Keratinocyte (primary cell): ENCODE data around the gene DISC1. TPM values are rescaled to one million over a fixed set of nuclear protein-coding genes. Genes with fewer than 3 reads are reported as not detected.

Source experiments
- DNase-seq: peaks from one replicate; pipeline ENCODE4 v3.0.0-alpha.2; 2011; ENCODE audit warnings: low read depth, missing footprints, low spot score
- FAIRE-seq: peaks from 2 replicates; lab custom pipeline; 2011; peaks lifted over from hg19 to GRCh38; lab: Jason Lieb, UNC
- H2AFZ ChIP-seq: 2 replicates; pipeline ENCODE4 v1.6.0; 2012; ENCODE audit warnings: low read length, control low read depth, inconsistent platforms; ENCODE audit not compliant: control insufficient read depth
- H3K27ac ChIP-seq: 2 replicates; pipeline ENCODE4 v1.5.1; 2011; ENCODE audit warnings: low read length; ENCODE audit not compliant: control insufficient read depth, insufficient read depth
- H3K27me3 ChIP-seq: 3 replicates; pipeline ENCODE4 v1.6.0; 2011; ENCODE audit warnings: low read length; ENCODE audit not compliant: control insufficient read depth, insufficient read depth; ENCODE audit errors: extremely low read depth
- H3K36me3 ChIP-seq, 2 experiments: 2 replicates in 1 of 2; 3 replicates in 1 of 2; pipeline ENCODE4 v1.5.1; 2011; ENCODE audit warnings: low read length in 2 of 2, mild to moderate bottlenecking in 1 of 2; ENCODE audit not compliant: control insufficient read depth in 2 of 2, insufficient read depth in 2 of 2; ENCODE audit errors: extremely low read depth in 1 of 2
- H3K4me1 ChIP-seq: 3 replicates; pipeline ENCODE4 v1.5.1; 2011; ENCODE audit warnings: low read length; ENCODE audit not compliant: control insufficient read depth, insufficient read depth; ENCODE audit errors: extremely low read depth
- H3K4me2 ChIP-seq: 3 replicates; pipeline ENCODE4 v1.6.0; 2011; ENCODE audit warnings: low read depth, low read length; ENCODE audit not compliant: control insufficient read depth, insufficient read depth; ENCODE audit errors: extremely low read depth
- H3K4me3 ChIP-seq, 3 experiments: fragments of 200-600 bp in 1 of 3; sonication (generic) in 1 of 3; 2 replicates in 2 of 3; 3 replicates in 1 of 3; pipeline ENCODE4 v1.5.1; 2011 to 2016; ENCODE audit warnings: low read length in 3 of 3, mild to moderate bottlenecking in 3 of 3, control low read depth in 2 of 3, inconsistent platforms in 1 of 3, low read depth in 1 of 3, mixed read lengths in 1 of 3, mixed run types in 1 of 3, moderate library complexity in 1 of 3; ENCODE audit not compliant: control insufficient read depth in 2 of 3, insufficient read depth in 2 of 3; ENCODE audit errors: extremely low read depth in 1 of 3
- H3K79me2 ChIP-seq: 2 replicates; pipeline ENCODE4 v1.6.0; 2012; ENCODE audit warnings: low read length; ENCODE audit not compliant: control insufficient read depth, insufficient read depth
- H3K9ac ChIP-seq: 3 replicates; pipeline ENCODE4 v1.6.0; 2011; ENCODE audit warnings: low read length; ENCODE audit not compliant: control insufficient read depth, insufficient read depth; ENCODE audit errors: extremely low read depth
- H3K9me1 ChIP-seq: 3 replicates; pipeline ENCODE4 v1.6.0; 2011; ENCODE audit warnings: low read length; ENCODE audit not compliant: control insufficient read depth, insufficient read depth; ENCODE audit errors: extremely low read depth
- H3K9me3 ChIP-seq: 2 replicates; pipeline ENCODE4 v1.5.1; 2012; ENCODE audit warnings: low read depth, low read length; ENCODE audit not compliant: control insufficient read depth
- H4K20me1 ChIP-seq: 3 replicates; pipeline ENCODE4 v1.6.0; 2011; ENCODE audit warnings: low read length; ENCODE audit not compliant: control insufficient read depth, insufficient read depth; ENCODE audit errors: extremely low read depth
- CTCF ChIP-seq, 3 experiments: IDR thresholded peaks in 1 of 3; conservative IDR thresholded peaks in 1 of 3; optimal IDR thresholded peaks in 1 of 3; 2 replicates in 2 of 3; 3 replicates in 1 of 3; pipeline versions ENCODE3 to v1.5.1; 2011; ENCODE audit warnings: low read length in 3 of 3, mild to moderate bottlenecking in 3 of 3, moderate library complexity in 2 of 3, control low read depth in 1 of 3, inconsistent platforms in 1 of 3; ENCODE audit not compliant: insufficient read depth in 2 of 3; ENCODE audit errors: extremely low read depth in 1 of 3
- EZH2 ChIP-seq: IDR thresholded peaks from one replicate; pipeline ENCODE4 v1.6.1; 2012; ENCODE audit warnings: inconsistent platforms, mild to moderate bottlenecking, low read length, moderate library complexity
- dilution Hi-C: fragments of 300-500 bp; cut with MboI; formaldehyde crosslinking; loops from one replicate; pipeline ENCODE4 v1.7.0; 2020; ENCODE audit warnings: low sequenced_read_pairs; ENCODE audit not compliant: extremely low pct_ligation_motif_present
- polyA plus RNA-seq, 5 experiments: library from polyadenylated mRNA; depleted of rRNA in 3 of 5; stranded (reverse) in 3 of 5; stranded (forward) in 1 of 5; unstranded in 1 of 5; fragments of >200 nt; gene quantifications; 1 replicate in 1 of 5; 2 replicates in 3 of 5; 3 replicates in 1 of 5; pipeline versions ENCODE4 v1.2.1 to v1.2.3, GENCODE V29; 2011 to 2012; ENCODE audit warnings: missing spikeins in 2 of 5, low read depth in 1 of 5, low replicate concordance in 1 of 5

The DISC1 gene
- polyA plus RNA-seq, 1 donor (not counting 4 experiments of a cell fraction or from before 2014, with no cell fraction given): 0.47 TPM

GRCh38 chr1:231940116-231940515, 313.5 kb downstream of the DISC1 start:
- no peak overlapping the region for H2AFZ ChIP-seq
- no peak overlapping the region for H3K4me3 ChIP-seq
- no peak overlapping the region for H3K9ac ChIP-seq
- H3K36me3 ChIP-seq: no peaks in the 10 kb centered on the region
- FAIRE-seq (no peak), DNase-seq (no peak)
- no peak for TF ChIP-seq CTCF (optimal IDR thresholded peaks at IDR 0.05 in 1 of 3, IDR thresholded peaks at IDR 0.05 in 1 of 3, conservative IDR thresholded peaks at IDR 0.05 in 1 of 3; ENCODE audit: extremely low read depth in 1 of 3, insufficient read depth in 2 of 3, low read length in 3 of 3)
- no peak for TF ChIP-seq EZH2
- no peaks in the 10 kb centered on the region for H3K9me1 ChIP-seq
- H3K27ac ChIP-seq: no peak overlapping the region
- no peak overlapping the region for H3K4me2 ChIP-seq
- H3K9me3 ChIP-seq: no peaks in the 10 kb centered on the region
- no peaks in the 10 kb centered on the region for H3K4me1 ChIP-seq
- no peaks in the 10 kb centered on the region for H3K79me2 ChIP-seq
- dilution Hi-C loops: no loop called here
- peaks cover 11% of the 10 kb centered on the region for H3K27me3 ChIP-seq
- H4K20me1 ChIP-seq: no peaks in the 10 kb centered on the region

- Histone ChIP-seq H4K20me1 (no peaks in the 10 kb centered on the region), H2AFZ (no peak overlapping the region), H3K36me3 (no peaks in the 10 kb centered on the region), H3K4me2 (no peak overlapping the region), H3K4me3 (no peak overlapping the region), H3K79me2 (no peaks in the 10 kb centered on the region), H3K9me1 (no peaks in the 10 kb centered on the region), H3K9me3 (no peaks in the 10 kb centered on the region), H3K27me3 (peaks cover 11% of the 10 kb centered on the region), H3K4me1 (no peaks in the 10 kb centered on the region), H3K9ac (no peak overlapping the region), H3K27ac (no peak overlapping the region)
- DNase-seq: no peak
- no peak for TF ChIP-seq CTCF (optimal IDR thresholded peaks at IDR 0.05 in 1 of 3, IDR thresholded peaks at IDR 0.05 in 1 of 3, conservative IDR thresholded peaks at IDR 0.05 in 1 of 3; ENCODE audit: extremely low read depth in 1 of 3, insufficient read depth in 2 of 3, low read length in 3 of 3)
- TF ChIP-seq EZH2: no peak
- FAIRE-seq: no peak
- dilution Hi-C loops: no loop called here
Observed at GRCh38 chr1:231940701-231941100, 314.1 kb downstream of the DISC1 start.
